GM12874 (cell line): ENCODE measurements around the gene HDAC4.

Experiments
- CTCF ChIP-seq: IDR thresholded peaks from 2 replicates; pipeline ENCODE4 v1.5.1; 2011; ENCODE audit warnings: low read depth, mild to moderate bottlenecking, control low read depth, low read length, moderate library complexity; ENCODE audit not compliant: insufficient read depth

The HDAC4 gene

GRCh38 chr2:239236808-239237205 lies 164.0 kb downstream of the HDAC4 start:
- no peak for TF ChIP-seq CTCF

GRCh38 chr2:239236043-239236807 lies 164.6 kb downstream of the HDAC4 start:
- no peak for TF ChIP-seq CTCF

GRCh38 chr2:239235311-239235710 lies 165.5 kb downstream of the HDAC4 start:
- no peak for TF ChIP-seq CTCF

- no peak for TF ChIP-seq CTCF
Measured at GRCh38 chr2:239234191-239235175, 166.3 kb downstream of the HDAC4 start.

GRCh38 chr2:239233576-239233975 lies 167.2 kb downstream of the HDAC4 start:
- TF ChIP-seq CTCF = no peak

GRCh38 chr2:239232195-239232578 lies 168.6 kb downstream of the HDAC4 start:
- no peak for TF ChIP-seq CTCF
